Neural cell (in vitro differentiated cells): ENCODE data around the gene LRRC27.

ENCODE experiments used
- EP300 ChIP-seq: fragments of 450-650 bp; conservative IDR thresholded peaks from 2 replicates; pipeline ENCODE4 v1.6.1; 2014; ENCODE audit warnings: antibody characterized with exemption, mild to moderate bottlenecking, moderate library complexity; ENCODE audit not compliant: poor library complexity, severe bottlenecking
- EZH2 ChIP-seq: fragments of 200-600, 300-800 bp; shearing (Covaris generic), sonication (generic); IDR thresholded peaks from 2 replicates; pipeline ENCODE4 v1.6.1; 2014; ENCODE audit warnings: antibody characterized with exemption, low read length, borderline replicate concordance, mild to moderate bottlenecking; ENCODE audit not compliant: insufficient read depth, poor library complexity, severe bottlenecking
- MXI1 ChIP-seq: fragments of 450-650 bp; conservative IDR thresholded peaks from 2 replicates; pipeline ENCODE4 v1.6.1; 2014; ENCODE audit warnings: antibody characterized with exemption, mild to moderate bottlenecking; ENCODE audit not compliant: poor library complexity, severe bottlenecking
- POLR2AphosphoS5 ChIP-seq: IDR thresholded peaks from 2 replicates; pipeline ENCODE4 v1.6.1; 2012
- RAD21 ChIP-seq: fragments of 450-650 bp; conservative IDR thresholded peaks from 2 replicates; pipeline ENCODE4 v1.6.1; 2014; ENCODE audit warnings: antibody characterized with exemption, mild to moderate bottlenecking, moderate library complexity
- SMC3 ChIP-seq: fragments of 450-650 bp; conservative IDR thresholded peaks from 2 replicates; pipeline ENCODE4 v1.6.1; 2014; ENCODE audit warnings: antibody characterized with exemption, mild to moderate bottlenecking, moderate library complexity; ENCODE audit not compliant: poor library complexity
- TAF1 ChIP-seq: IDR thresholded peaks from 2 replicates; pipeline ENCODE4 v1.6.1; 2012; ENCODE audit warnings: low read depth
- TF ChIP-seq, protein P1 (sequence below): IDR thresholded peaks from 2 replicates; pipeline ENCODE4 v1.6.1; 2012; ENCODE audit warnings: borderline replicate concordance
- TF ChIP-seq, protein P2 (sequence below): fragments of 450-650 bp; IDR thresholded peaks from 2 replicates; pipeline ENCODE4 v1.5.1; 2014; ENCODE audit warnings: antibody characterized with exemption, mild to moderate bottlenecking, moderate library complexity; ENCODE audit not compliant: poor library complexity, severe bottlenecking

DNA sequence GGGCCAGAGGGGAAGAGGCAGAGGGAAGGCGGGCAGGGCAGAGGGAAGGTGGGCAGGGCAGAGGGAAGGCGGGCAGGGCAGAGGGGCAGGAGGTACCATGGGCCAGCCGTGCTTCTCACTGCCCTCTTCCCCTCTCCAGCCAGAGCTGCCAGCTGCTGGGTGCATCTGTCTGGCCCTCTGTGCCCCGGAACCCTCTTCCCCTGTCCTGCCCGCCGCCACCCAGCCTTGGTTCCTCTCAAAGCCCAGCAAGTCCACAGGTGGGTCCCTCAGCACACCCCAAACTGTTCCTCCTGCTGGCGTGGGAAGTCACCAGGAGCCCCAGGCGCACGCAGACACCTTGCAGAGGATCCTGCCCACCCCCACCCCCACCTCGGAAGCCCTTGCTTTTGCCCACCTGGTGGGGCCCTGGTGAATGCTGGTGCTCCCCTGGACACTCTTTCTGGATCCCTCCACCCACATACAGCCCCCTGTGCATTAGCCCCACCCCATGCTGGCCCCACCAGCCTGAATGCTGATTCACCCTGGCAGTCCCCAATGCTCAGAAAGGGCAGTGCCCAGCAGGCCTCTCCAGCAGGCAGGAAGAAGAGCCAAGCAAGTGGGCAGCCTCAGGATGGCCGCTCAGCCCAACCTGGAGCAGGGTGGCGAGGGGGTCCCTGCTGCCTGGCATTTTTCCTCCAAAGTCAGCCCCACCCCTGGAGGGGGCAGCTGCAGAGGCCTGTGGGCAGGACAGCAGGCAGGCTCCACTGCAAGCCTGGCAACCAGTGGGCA, 63.1 kb downstream of the LRRC27 start:
- TF ChIP-seq MXI1 (no peak), SMC3 (no peak), POLR2AphosphoS5 (no peak), EP300 (no peak), EZH2 (no peak), RAD21 (no peak), TAF1 (no peak)
- TF ChIP-seq, protein P1, sequence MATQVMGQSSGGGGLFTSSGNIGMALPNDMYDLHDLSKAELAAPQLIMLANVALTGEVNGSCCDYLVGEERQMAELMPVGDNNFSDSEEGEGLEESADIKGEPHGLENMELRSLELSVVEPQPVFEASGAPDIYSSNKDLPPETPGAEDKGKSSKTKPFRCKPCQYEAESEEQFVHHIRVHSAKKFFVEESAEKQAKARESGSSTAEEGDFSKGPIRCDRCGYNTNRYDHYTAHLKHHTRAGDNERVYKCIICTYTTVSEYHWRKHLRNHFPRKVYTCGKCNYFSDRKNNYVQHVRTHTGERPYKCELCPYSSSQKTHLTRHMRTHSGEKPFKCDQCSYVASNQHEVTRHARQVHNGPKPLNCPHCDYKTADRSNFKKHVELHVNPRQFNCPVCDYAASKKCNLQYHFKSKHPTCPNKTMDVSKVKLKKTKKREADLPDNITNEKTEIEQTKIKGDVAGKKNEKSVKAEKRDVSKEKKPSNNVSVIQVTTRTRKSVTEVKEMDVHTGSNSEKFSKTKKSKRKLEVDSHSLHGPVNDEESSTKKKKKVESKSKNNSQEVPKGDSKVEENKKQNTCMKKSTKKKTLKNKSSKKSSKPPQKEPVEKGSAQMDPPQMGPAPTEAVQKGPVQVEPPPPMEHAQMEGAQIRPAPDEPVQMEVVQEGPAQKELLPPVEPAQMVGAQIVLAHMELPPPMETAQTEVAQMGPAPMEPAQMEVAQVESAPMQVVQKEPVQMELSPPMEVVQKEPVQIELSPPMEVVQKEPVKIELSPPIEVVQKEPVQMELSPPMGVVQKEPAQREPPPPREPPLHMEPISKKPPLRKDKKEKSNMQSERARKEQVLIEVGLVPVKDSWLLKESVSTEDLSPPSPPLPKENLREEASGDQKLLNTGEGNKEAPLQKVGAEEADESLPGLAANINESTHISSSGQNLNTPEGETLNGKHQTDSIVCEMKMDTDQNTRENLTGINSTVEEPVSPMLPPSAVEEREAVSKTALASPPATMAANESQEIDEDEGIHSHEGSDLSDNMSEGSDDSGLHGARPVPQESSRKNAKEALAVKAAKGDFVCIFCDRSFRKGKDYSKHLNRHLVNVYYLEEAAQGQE = no peak
- TF ChIP-seq, protein P2, sequence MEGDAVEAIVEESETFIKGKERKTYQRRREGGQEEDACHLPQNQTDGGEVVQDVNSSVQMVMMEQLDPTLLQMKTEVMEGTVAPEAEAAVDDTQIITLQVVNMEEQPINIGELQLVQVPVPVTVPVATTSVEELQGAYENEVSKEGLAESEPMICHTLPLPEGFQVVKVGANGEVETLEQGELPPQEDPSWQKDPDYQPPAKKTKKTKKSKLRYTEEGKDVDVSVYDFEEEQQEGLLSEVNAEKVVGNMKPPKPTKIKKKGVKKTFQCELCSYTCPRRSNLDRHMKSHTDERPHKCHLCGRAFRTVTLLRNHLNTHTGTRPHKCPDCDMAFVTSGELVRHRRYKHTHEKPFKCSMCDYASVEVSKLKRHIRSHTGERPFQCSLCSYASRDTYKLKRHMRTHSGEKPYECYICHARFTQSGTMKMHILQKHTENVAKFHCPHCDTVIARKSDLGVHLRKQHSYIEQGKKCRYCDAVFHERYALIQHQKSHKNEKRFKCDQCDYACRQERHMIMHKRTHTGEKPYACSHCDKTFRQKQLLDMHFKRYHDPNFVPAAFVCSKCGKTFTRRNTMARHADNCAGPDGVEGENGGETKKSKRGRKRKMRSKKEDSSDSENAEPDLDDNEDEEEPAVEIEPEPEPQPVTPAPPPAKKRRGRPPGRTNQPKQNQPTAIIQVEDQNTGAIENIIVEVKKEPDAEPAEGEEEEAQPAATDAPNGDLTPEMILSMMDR = no peak
